ENCODE results near the gene IGFLR1. TPM values are rescaled to one million over a fixed set of nuclear protein-coding genes. Genes with fewer than 3 reads are reported as not detected.
A peak's percentile ranks its signal among the peaks of the same experiment; 100 is the strongest.
"Not testable (repeated sequence)": the region's sequence is repeated elsewhere in the genome, so short reads cannot be mapped to it uniquely, and the experiment has no call there.

IGFLR1 gene
- total and polyA plus RNA-seq, 10 donors: 16.5 to 64.7 (median 46.4) TPM

DNA sequence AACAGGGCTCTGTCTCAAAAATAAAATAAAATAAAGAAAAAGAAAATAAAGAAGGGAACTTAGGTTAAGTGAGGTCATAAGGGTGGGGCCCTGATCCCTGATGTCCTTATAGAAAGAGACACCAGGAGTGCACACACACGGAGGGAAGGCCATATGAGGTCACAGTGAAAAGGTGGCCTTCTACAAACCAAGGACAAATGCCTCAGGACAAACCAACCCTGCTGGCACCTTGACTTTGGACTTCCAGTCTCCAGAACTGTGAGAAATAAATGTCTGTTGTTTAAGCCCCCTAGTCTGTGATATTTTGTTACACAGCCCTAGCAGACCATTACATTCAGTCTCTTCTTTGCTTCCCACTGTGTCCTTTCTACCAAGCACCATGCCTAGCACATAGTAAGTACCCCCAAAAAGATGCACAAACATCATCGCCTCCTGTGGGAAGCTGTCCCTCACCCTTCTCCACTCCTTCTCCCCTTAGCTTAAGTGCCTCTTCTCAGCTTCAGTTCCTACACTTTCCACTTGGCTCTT is 46.3 kb downstream of the IGFLR1 start:
- no peak overlapping the region for H3K27ac ChIP-seq
- DNase-seq: no peak
- no peak for TF ChIP-seq POLR2A (IDR thresholded peaks at IDR 0.05)
- no peak for TF ChIP-seq CTCF (IDR thresholded peaks at IDR 0.05 in 8 of 11, conservative IDR thresholded peaks at IDR 0.05 in 3 of 11)
- TF ChIP-seq POLR2AphosphoS5 (IDR thresholded peaks at IDR 0.05): no peak
- H3K4me1 ChIP-seq: peaks cover 0 to 4% (median 0%) of the 10 kb centered on the region in 6 donors
- no peaks in the 10 kb centered on the region for H3K36me3 ChIP-seq
- 61 to 86% (median 81%) methylated on average over 2 of the region's 2 CpGs for WGBS, 5 donors
- intact Hi-C loops (cut with DNase I; ENCODE audit: low total_unique reads): no loop called here
- no peaks in the 10 kb centered on the region for H3K9me3 ChIP-seq
- no peaks in the 10 kb centered on the region for H3K27me3 ChIP-seq (replicated peaks in 1 of 7)
- no peak overlapping the region for H3K4me3 ChIP-seq

GRCh38 chr19:35693835-35694599 is 48.2 kb downstream of the IGFLR1 start:
- DNase-seq: peak; percentile 93
- WGBS, 5 donors: 26 to 34% (median 32%) methylated on average over 8 of the region's 8 CpGs

DNA sequence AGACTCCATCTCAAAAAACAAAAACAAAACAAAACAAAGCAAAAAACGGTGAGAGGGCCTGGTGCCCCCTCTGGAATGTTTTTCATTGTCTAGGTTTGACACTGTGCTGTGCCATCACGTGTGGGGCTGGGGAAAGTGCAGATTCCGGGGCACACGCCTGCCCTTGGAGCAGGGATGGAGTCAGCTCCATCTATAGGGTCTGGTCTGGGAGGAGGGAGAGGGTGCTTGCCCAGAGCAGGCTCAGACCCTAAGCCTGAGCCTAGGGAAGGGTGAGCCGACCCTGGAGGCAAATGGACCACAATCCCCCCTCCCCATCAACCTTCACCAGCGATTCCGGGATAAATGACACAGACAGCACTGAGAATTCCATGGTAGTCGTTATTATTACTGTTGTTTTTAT is 48.8 kb downstream of the IGFLR1 start:
- intact Hi-C loops (cut with DNase I; ENCODE audit: low total_unique reads): no loop called here
- peaks cover 0 to 9% (median 0%) of the 10 kb centered on the region in 7 donors for H3K27me3 ChIP-seq (replicated peaks in 1 of 7)
- 13 to 19% (median 16%) methylated on average over 8 of the region's 8 CpGs for WGBS, 5 donors
- H3K27ac ChIP-seq: no peak overlapping the region
- no peak for TF ChIP-seq POLR2A (IDR thresholded peaks at IDR 0.05)
- no peak for TF ChIP-seq POLR2AphosphoS5 (IDR thresholded peaks at IDR 0.05)
- no peak for TF ChIP-seq CTCF (IDR thresholded peaks at IDR 0.05 in 8 of 11, conservative IDR thresholded peaks at IDR 0.05 in 3 of 11)
- H3K36me3 ChIP-seq: no peaks in the 10 kb centered on the region
- DNase-seq: no peak
- H3K9me3 ChIP-seq: no peaks in the 10 kb centered on the region
- no peak overlapping the region for H3K4me3 ChIP-seq
- peaks cover 0 to 4% (median 0%) of the 10 kb centered on the region in 6 donors for H3K4me1 ChIP-seq

More at GRCh38 chr19:35693835-35694599, 48.2 kb downstream of the IGFLR1 start:
- H3K4me1 ChIP-seq: peaks cover 0 to 4% (median 0%) of the 10 kb centered on the region in 6 donors
- H3K9me3 ChIP-seq: no peaks in the 10 kb centered on the region
- intact Hi-C loops (cut with DNase I; ENCODE audit: low total_unique reads): no loop called here
- TF ChIP-seq CTCF (IDR thresholded peaks at IDR 0.05 in 8 of 11, conservative IDR thresholded peaks at IDR 0.05 in 3 of 11) (peak; percentile 92 to 99 (median 97)), POLR2A (IDR thresholded peaks at IDR 0.05) (no peak), POLR2AphosphoS5 (IDR thresholded peaks at IDR 0.05) (peak in 2 of 3 donors; percentile 60 to 68)
- peak overlapping the region in 2 of 8 donors; percentile 10 to 40 for H3K27ac ChIP-seq
- H3K4me3 ChIP-seq: no peak overlapping the region
- no peaks in the 10 kb centered on the region for H3K36me3 ChIP-seq
- H3K27me3 ChIP-seq (replicated peaks in 1 of 7): peaks cover 0 to 4% (median 0%) of the 10 kb centered on the region in 7 donors

DNA sequence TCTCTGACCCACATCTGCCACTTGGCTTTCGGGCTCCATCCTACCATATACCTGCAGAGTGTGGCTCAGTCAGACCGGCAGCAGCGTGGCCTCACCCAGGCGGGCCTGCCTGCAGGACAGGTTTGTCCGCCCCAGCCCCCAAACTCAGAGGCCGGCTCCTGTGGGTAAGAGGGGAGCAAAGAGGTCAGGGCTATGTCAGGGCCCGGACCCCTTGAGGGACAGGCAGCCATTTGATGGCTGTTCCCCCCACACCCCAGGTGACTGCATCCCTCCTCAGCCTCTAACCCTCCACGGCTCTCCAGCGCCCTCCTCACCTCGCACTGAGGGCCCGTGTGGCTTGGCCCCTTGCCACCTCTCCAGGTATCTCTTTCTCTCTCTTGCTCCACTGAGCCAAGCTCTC is 50.2 kb downstream of the IGFLR1 start:
- DNase-seq: no peak
- H3K36me3 ChIP-seq: no peaks in the 10 kb centered on the region
- H3K4me3 ChIP-seq: no peak overlapping the region
- H3K4me1 ChIP-seq: peaks cover 0 to 4% (median 0%) of the 10 kb centered on the region in 6 donors
- intact Hi-C loops (cut with DNase I; ENCODE audit: low total_unique reads): no loop called here
- H3K27me3 ChIP-seq (replicated peaks in 1 of 7): peaks cover 0 to 14% (median 0%) of the 10 kb centered on the region in 7 donors
- 77 to 88% (median 88%) methylated on average over 8 to 11 of the region's 11 CpGs for WGBS, 5 donors
- TF ChIP-seq POLR2A (IDR thresholded peaks at IDR 0.05) (no peak), POLR2AphosphoS5 (IDR thresholded peaks at IDR 0.05) (no peak), CTCF (IDR thresholded peaks at IDR 0.05 in 8 of 11, conservative IDR thresholded peaks at IDR 0.05 in 3 of 11) (no peak)
- no peaks in the 10 kb centered on the region for H3K9me3 ChIP-seq
- no peak overlapping the region for H3K27ac ChIP-seq

GRCh38 chr19:35691106-35691505 is 51.1 kb downstream of the IGFLR1 start:
- H3K4me3 ChIP-seq; H3K27ac ChIP-seq; DNase-seq; intact Hi-C loops (cut with DNase I; ENCODE audit: low total_unique reads); H3K4me1 ChIP-seq; H3K9me3 ChIP-seq; H3K36me3 ChIP-seq: not testable (repeated sequence)
- 91 to 96% (median 95%) methylated on average over 14 to 37 of the region's 37 CpGs for WGBS, 5 donors
- H3K27me3 ChIP-seq (replicated peaks in 1 of 7): peaks cover 0 to 14% (median 0%) of the 10 kb centered on the region in 7 donors
